ENCODE measurements around the gene C20orf204. TPM values are rescaled to one million over a fixed set of nuclear protein-coding genes. Genes with fewer than 3 reads are reported as not detected.

Gene C20orf204
- total RNA-seq, 1 donor from 2014 or later = 1.2 TPM

GRCh38 chr20:64025826-64026412 lies 10.1 kb upstream of the C20orf204 start:
- no peak for DNase-seq (ENCODE audit: low spot score in 2 of 2)
- FAIRE-seq = no peak

GRCh38 chr20:64027981-64028685 lies 7.8 kb upstream of the C20orf204 start:
- FAIRE-seq (no peak), DNase-seq (ENCODE audit: low spot score in 2 of 2) (no peak)

- no peak for FAIRE-seq
- no peak for DNase-seq (ENCODE audit: low spot score in 2 of 2)
Observed at GRCh38 chr20:64029293-64030117, 6.5 kb upstream of the C20orf204 start.

GRCh38 chr20:64030371-64031134 lies 5.4 kb upstream of the C20orf204 start:
- FAIRE-seq (no peak), DNase-seq (ENCODE audit: low spot score in 2 of 2) (no peak)

- no peak for FAIRE-seq
- no peak for DNase-seq (ENCODE audit: low spot score in 2 of 2)
Observed at GRCh38 chr20:64031822-64032314, 4.1 kb upstream of the C20orf204 start.

GRCh38 chr20:64032706-64033624 lies 3.0 kb upstream of the C20orf204 start:
- DNase-seq (ENCODE audit: low spot score in 2 of 2) (no peak), FAIRE-seq (no peak)

GRCh38 chr20:64033981-64034493 lies 1.9 kb upstream of the C20orf204 start:
- DNase-seq (ENCODE audit: low spot score in 2 of 2) = no peak
- no peak for FAIRE-seq

GRCh38 chr20:64035066-64035932 lies 683 bp upstream of the C20orf204 start:
- FAIRE-seq (no peak), DNase-seq (ENCODE audit: low spot score in 2 of 2) (no peak)

- no peak for FAIRE-seq
- no peak for DNase-seq (ENCODE audit: low spot score in 2 of 2)
Observed at GRCh38 chr20:64036346-64037198, 590 bp downstream of the C20orf204 start.

GRCh38 chr20:64037199-64037497 lies 1.2 kb downstream of the C20orf204 start:
- DNase-seq (ENCODE audit: low spot score in 2 of 2) (no peak), FAIRE-seq (no peak)

GRCh38 chr20:64037498-64038213 lies 1.7 kb downstream of the C20orf204 start:
- DNase-seq (ENCODE audit: low spot score in 2 of 2) (no peak), FAIRE-seq (no peak)

GRCh38 chr20:64038224-64038564 lies 2.2 kb downstream of the C20orf204 start:
- no peak for DNase-seq (ENCODE audit: low spot score in 2 of 2)
- no peak for FAIRE-seq

GRCh38 chr20:64038565-64039292 lies 2.7 kb downstream of the C20orf204 start:
- DNase-seq (ENCODE audit: low spot score in 2 of 2) (peak; percentile 84 to 90), FAIRE-seq (no peak)

GRCh38 chr20:64039293-64040160 lies 3.5 kb downstream of the C20orf204 start:
- FAIRE-seq (no peak), DNase-seq (ENCODE audit: low spot score in 2 of 2) (no peak)

All from frontal cortex (tissue), 4 donors.